HepG2 (cell line): ENCODE data around the gene UBAP2. TPM values are rescaled to one million over a fixed set of nuclear protein-coding genes. Genes with fewer than 3 reads are reported as not detected.
A peak's percentile ranks its signal among the peaks of the same experiment; 100 is the strongest.

ENCODE experiments used
- ADNP ChIP-seq: sonication (generic); formaldehyde crosslinking; IDR thresholded peaks from 2 replicates; pipeline ENCODE4 v1.4.0; 2020; ENCODE audit warnings: missing genetic modification reagents
- ARID2 ChIP-seq: sonication (generic); formaldehyde crosslinking; IDR thresholded peaks from 2 replicates; pipeline ENCODE4 v1.8.1; 2022; ENCODE audit warnings: mild to moderate bottlenecking, missing genetic modification reagents, borderline replicate concordance
- ARNT2 ChIP-seq: sonication (generic); formaldehyde crosslinking; IDR thresholded peaks from 2 replicates; pipeline ENCODE4 v1.8.0; 2022; ENCODE audit warnings: mild to moderate bottlenecking, low read depth, missing genetic modification reagents, moderate library complexity
- FOXA3 ChIP-seq: IDR thresholded peaks from 2 replicates; pipeline ENCODE4 v1.6.1; 2016; ENCODE audit warnings: missing genetic modification reagents, missing compliant biosample characterization
- HMG20A ChIP-seq: IDR thresholded peaks from 2 replicates; pipeline ENCODE4 v1.6.1; 2016; ENCODE audit warnings: borderline replicate concordance
- HOXA7 ChIP-seq: sonication (generic); formaldehyde crosslinking; IDR thresholded peaks from 2 replicates; pipeline ENCODE4 v1.8.1; 2022; ENCODE audit warnings: mild to moderate bottlenecking, missing genetic modification reagents, moderate library complexity
- MLLT10 ChIP-seq: sonication (generic); formaldehyde crosslinking; IDR thresholded peaks from 2 replicates; pipeline ENCODE4 v1.4.0; 2020; ENCODE audit warnings: missing genetic modification reagents
- NR2F6 ChIP-seq, 2 experiments: IDR thresholded peaks; 2 replicates each; pipeline ENCODE4 v1.6.1; 2016; ENCODE audit warnings: antibody characterized with exemption in 1 of 2, mild to moderate bottlenecking in 1 of 2
- POLR2G ChIP-seq: fragments of 200-400 bp; formaldehyde crosslinking; IDR thresholded peaks from 2 replicates; pipeline ENCODE4 v1.6.1; 2018; ENCODE audit warnings: mild to moderate bottlenecking, low read depth, low read length, moderate library complexity
- RAD21 ChIP-seq: fragments of 450-650 bp; formaldehyde crosslinking; IDR thresholded peaks from 2 replicates; pipeline ENCODE4 v1.5.0; 2020; ENCODE audit warnings: mild to moderate bottlenecking
- SMAD1 ChIP-seq: sonication (generic); formaldehyde crosslinking; IDR thresholded peaks from 2 replicates; pipeline ENCODE4 v1.4.0; 2020; ENCODE audit warnings: missing genetic modification reagents, low read depth, mild to moderate bottlenecking, borderline replicate concordance
- SMAD9 ChIP-seq: sonication (generic); formaldehyde crosslinking; IDR thresholded peaks from 2 replicates; pipeline ENCODE4 v1.5.1; 2020; ENCODE audit warnings: mild to moderate bottlenecking, missing genetic modification reagents
- ZNF138 ChIP-seq: sonication (generic); formaldehyde crosslinking; IDR thresholded peaks from 2 replicates; pipeline ENCODE4 v1.5.0; 2020; ENCODE audit warnings: mild to moderate bottlenecking, low read depth, missing genetic modification reagents
- ZNF143 ChIP-seq: sonication (generic); formaldehyde crosslinking; IDR thresholded peaks from 2 replicates; pipeline ENCODE4 v1.4.0; 2020; ENCODE audit warnings: missing genetic modification reagents
- ZNF3 ChIP-seq: IDR thresholded peaks from 2 replicates; pipeline ENCODE4 v1.7.0; 2017; ENCODE audit warnings: inconsistent platforms
- ZNF556 ChIP-seq: sonication (generic); formaldehyde crosslinking; IDR thresholded peaks from 2 replicates; pipeline ENCODE4 v1.4.0; 2020; ENCODE audit warnings: mild to moderate bottlenecking, missing genetic modification reagents, borderline replicate concordance
- ZNF709 ChIP-seq: sonication (generic); formaldehyde crosslinking; IDR thresholded peaks from 2 replicates; pipeline ENCODE4 v1.5.0; 2020; ENCODE audit warnings: mild to moderate bottlenecking, missing genetic modification reagents
- ZSCAN20 ChIP-seq: sonication (generic); formaldehyde crosslinking; IDR thresholded peaks from 2 replicates; pipeline ENCODE4 v1.4.0; 2020; ENCODE audit warnings: missing genetic modification reagents, mild to moderate bottlenecking, borderline replicate concordance
- polyA plus RNA-seq, 8 experiments: library from polyadenylated mRNA; depleted of rRNA in 3 of 8; stranded (reverse) in 7 of 8; unstranded in 1 of 8; fragments of >200 nt; fragmentation: Illumina TruSeq in 4 of 8; extraction: Trizol in 4 of 8; gene quantifications; 2 replicates each; pipeline versions ENCODE4 v1.2.1 to v1.2.3, GENCODE V29; 2011 to 2016; ENCODE audit warnings: low read depth in 4 of 8, missing spikeins in 1 of 8, mixed read lengths in 1 of 8; ENCODE audit not compliant: insufficient read depth in 1 of 8
- total RNA-seq, 5 experiments: library from RNA; depleted of rRNA; stranded (reverse); fragments of >200 nt; fragmentation: Illumina TruSeq; extraction: Trizol; gene quantifications; 2 replicates each; pipeline ENCODE4 v1.2.3, GENCODE V29; 2016; ENCODE audit warnings: low read depth in 1 of 5
- TF ChIP-seq, protein P1 (sequence below): sonication (generic); formaldehyde crosslinking; IDR thresholded peaks from 2 replicates; pipeline ENCODE4 v1.4.0; 2020; ENCODE audit warnings: mild to moderate bottlenecking, missing genetic modification reagents
- TF ChIP-seq, protein P2 (sequence below): conservative IDR thresholded peaks from 2 replicates; pipeline ENCODE4 v1.6.1; 2018; ENCODE audit warnings: missing genetic modification reagents
- TF ChIP-seq, protein P3 (sequence below): sonication (generic); formaldehyde crosslinking; IDR thresholded peaks from 2 replicates; pipeline ENCODE4 v1.5.0; 2020; ENCODE audit warnings: missing genetic modification reagents
- TF ChIP-seq, protein P4 (sequence below): sonication (generic); formaldehyde crosslinking; IDR thresholded peaks from 2 replicates; pipeline ENCODE4; 2020; ENCODE audit warnings: missing genetic modification reagents, mild to moderate bottlenecking, borderline replicate concordance

Gene UBAP2
- total and polyA plus RNA-seq, 2 of the 13 experiments (the other 11 are each of a cell fraction or from before 2014, with no cell fraction given) = 19.0 to 22.0 TPM

- TF ChIP-seq, protein P1, sequence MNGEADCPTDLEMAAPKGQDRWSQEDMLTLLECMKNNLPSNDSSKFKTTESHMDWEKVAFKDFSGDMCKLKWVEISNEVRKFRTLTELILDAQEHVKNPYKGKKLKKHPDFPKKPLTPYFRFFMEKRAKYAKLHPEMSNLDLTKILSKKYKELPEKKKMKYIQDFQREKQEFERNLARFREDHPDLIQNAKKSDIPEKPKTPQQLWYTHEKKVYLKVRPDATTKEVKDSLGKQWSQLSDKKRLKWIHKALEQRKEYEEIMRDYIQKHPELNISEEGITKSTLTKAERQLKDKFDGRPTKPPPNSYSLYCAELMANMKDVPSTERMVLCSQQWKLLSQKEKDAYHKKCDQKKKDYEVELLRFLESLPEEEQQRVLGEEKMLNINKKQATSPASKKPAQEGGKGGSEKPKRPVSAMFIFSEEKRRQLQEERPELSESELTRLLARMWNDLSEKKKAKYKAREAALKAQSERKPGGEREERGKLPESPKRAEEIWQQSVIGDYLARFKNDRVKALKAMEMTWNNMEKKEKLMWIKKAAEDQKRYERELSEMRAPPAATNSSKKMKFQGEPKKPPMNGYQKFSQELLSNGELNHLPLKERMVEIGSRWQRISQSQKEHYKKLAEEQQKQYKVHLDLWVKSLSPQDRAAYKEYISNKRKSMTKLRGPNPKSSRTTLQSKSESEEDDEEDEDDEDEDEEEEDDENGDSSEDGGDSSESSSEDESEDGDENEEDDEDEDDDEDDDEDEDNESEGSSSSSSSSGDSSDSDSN = 0 out of 2 replicates have a peak, but pooled peaks have one; percentile 30
- TF ChIP-seq MLLT10 (CRISPR knock-in tag) (no peak), ZNF143 (CRISPR knock-in tag) (no peak; the same call in 1 of the 2 replicates), ZNF556 (CRISPR knock-in tag) (no peak), ZNF3 (CRISPR knock-in tag) (peak; percentile 44; the same call in 1 of the 2 replicates), ADNP (CRISPR knock-in tag) (no peak), RAD21 (CRISPR knock-in tag) (no peak), ZNF138 (CRISPR knock-in tag) (no peak), POLR2G (no peak), HMG20A (CRISPR knock-in tag) (peak; percentile 46; the same call in 1 of the 2 replicates), ZNF709 (CRISPR knock-in tag) (no peak), SMAD1 (no peak), FOXA3 (CRISPR knock-in tag) (peak; percentile 97), HOXA7 (no peak), ARNT2 (CRISPR knock-in tag) (peak; percentile 43; the same call in 1 of the 2 replicates), NR2F6 (IDR thresholded peaks at IDR 0.05) (peak; percentile 48; the same call in 1 of the 2 replicates), NR2F6 (CRISPR knock-in tag; IDR thresholded peaks at IDR 0.05) (no peak; the same call in 1 of the 2 replicates), SMAD9 (CRISPR knock-in tag) (no peak), ZSCAN20 (CRISPR knock-in tag) (no peak), ARID2 (no peak)
- TF ChIP-seq, protein P2, sequence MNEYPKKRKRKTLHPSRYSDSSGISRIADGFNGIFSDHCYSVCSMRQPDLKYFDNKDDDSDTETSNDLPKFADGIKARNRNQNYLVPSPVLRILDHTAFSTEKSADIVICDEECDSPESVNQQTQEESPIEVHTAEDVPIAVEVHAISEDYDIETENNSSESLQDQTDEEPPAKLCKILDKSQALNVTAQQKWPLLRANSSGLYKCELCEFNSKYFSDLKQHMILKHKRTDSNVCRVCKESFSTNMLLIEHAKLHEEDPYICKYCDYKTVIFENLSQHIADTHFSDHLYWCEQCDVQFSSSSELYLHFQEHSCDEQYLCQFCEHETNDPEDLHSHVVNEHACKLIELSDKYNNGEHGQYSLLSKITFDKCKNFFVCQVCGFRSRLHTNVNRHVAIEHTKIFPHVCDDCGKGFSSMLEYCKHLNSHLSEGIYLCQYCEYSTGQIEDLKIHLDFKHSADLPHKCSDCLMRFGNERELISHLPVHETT = no peak
- TF ChIP-seq, protein P3, sequence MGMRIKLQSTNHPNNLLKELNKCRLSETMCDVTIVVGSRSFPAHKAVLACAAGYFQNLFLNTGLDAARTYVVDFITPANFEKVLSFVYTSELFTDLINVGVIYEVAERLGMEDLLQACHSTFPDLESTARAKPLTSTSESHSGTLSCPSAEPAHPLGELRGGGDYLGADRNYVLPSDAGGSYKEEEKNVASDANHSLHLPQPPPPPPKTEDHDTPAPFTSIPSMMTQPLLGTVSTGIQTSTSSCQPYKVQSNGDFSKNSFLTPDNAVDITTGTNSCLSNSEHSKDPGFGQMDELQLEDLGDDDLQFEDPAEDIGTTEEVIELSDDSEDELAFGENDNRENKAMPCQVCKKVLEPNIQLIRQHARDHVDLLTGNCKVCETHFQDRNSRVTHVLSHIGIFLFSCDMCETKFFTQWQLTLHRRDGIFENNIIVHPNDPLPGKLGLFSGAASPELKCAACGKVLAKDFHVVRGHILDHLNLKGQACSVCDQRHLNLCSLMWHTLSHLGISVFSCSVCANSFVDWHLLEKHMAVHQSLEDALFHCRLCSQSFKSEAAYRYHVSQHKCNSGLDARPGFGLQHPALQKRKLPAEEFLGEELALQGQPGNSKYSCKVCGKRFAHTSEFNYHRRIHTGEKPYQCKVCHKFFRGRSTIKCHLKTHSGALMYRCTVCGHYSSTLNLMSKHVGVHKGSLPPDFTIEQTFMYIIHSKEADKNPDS (CRISPR knock-in tag) = no peak
- TF ChIP-seq, protein P4, sequence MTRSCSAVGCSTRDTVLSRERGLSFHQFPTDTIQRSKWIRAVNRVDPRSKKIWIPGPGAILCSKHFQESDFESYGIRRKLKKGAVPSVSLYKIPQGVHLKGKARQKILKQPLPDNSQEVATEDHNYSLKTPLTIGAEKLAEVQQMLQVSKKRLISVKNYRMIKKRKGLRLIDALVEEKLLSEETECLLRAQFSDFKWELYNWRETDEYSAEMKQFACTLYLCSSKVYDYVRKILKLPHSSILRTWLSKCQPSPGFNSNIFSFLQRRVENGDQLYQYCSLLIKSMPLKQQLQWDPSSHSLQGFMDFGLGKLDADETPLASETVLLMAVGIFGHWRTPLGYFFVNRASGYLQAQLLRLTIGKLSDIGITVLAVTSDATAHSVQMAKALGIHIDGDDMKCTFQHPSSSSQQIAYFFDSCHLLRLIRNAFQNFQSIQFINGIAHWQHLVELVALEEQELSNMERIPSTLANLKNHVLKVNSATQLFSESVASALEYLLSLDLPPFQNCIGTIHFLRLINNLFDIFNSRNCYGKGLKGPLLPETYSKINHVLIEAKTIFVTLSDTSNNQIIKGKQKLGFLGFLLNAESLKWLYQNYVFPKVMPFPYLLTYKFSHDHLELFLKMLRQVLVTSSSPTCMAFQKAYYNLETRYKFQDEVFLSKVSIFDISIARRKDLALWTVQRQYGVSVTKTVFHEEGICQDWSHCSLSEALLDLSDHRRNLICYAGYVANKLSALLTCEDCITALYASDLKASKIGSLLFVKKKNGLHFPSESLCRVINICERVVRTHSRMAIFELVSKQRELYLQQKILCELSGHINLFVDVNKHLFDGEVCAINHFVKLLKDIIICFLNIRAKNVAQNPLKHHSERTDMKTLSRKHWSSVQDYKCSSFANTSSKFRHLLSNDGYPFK = peak; percentile 45; the same call in 1 of the 2 replicates
Observed at GRCh38 chr9:34072868-34073590, 24.3 kb upstream of the UBAP2 start (continued).
